ENCODE data around the gene TROAP.
A peak's percentile ranks its signal among the peaks of the same experiment; 100 is the strongest.

The TROAP gene

GRCh38 chr12:49344486-49345050 is 21.5 kb downstream of the TROAP start:
- no peak for DNase-seq

- DNase-seq, result peak; percentile 22 to 49
Measured at GRCh38 chr12:49345051-49345824, 22.2 kb downstream of the TROAP start.

- DNase-seq, result no peak
Measured at GRCh38 chr12:49345825-49346658, 23.0 kb downstream of the TROAP start.

- peak; percentile 35 to 54 for DNase-seq
Measured at GRCh38 chr12:49346659-49347310, 23.7 kb downstream of the TROAP start, which contains the start of gene DNAJC22. Gene DNAJC22, plus strand, starts transcription at chr12:49346888. Its CDS starts 1,985 bp downstream, at chr12:49348873.

- DNase-seq, result peak; percentile 68 to 78
Measured at GRCh38 chr12:49347311-49348193, 24.5 kb downstream of the TROAP start.

DNA sequence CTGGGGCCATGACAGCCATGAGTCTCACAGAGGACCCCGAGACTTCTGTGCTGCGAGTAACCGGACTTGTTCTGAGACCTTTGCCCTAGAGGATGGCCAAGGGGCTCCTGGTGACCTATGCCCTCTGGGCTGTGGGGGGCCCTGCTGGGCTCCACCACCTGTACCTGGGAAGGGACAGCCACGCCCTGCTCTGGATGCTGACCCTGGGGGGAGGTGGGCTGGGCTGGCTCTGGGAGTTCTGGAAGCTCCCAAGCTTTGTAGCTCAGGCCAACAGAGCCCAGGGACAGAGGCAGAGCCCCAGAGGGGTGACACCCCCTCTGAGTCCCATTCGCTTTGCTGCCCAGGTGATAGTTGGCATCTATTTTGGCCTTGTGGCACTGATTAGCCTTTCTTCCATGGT is 25.7 kb downstream of the TROAP start:
- DNase-seq, result no peak

DNA sequence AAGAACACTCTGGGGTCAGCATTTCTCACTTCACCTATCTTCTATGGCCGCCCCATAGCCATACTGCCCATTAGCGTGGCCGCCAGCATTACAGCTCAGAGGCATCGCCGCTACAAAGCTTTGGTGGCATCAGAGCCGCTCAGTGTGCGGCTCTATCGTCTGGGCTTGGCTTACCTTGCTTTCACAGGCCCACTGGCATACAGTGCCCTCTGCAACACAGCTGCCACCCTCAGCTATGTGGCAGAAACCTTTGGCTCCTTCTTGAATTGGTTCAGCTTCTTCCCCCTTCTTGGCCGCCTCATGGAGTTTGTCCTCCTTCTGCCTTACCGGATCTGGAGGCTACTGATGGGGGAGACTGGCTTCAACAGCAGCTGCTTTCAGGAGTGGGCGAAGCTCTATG is 26.2 kb downstream of the TROAP start:
- no peak for DNase-seq

DNA sequence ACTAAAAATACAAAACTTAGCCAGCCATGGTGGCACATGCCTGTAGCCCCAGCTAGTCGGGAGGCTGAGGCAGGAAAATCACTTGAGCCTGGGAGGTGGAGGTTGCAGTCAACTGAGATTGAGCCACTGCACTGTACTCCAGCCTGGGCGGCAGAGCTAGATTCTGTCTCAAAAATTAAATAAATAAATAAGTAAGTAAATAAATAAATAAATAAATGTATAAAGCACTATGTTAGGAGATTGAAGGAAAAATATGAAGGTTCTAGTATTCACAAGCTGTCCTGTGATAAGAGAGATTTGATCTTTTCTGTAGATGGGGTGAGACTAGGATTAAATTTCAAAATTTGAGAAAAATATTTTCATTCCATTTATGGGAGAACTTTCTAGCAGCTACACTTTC is 29.3 kb downstream of the TROAP start:
- DNase-seq, result no peak

- DNase-seq, result no peak
Measured at GRCh38 chr12:49355913-49356312, 32.9 kb downstream of the TROAP start.

DNA sequence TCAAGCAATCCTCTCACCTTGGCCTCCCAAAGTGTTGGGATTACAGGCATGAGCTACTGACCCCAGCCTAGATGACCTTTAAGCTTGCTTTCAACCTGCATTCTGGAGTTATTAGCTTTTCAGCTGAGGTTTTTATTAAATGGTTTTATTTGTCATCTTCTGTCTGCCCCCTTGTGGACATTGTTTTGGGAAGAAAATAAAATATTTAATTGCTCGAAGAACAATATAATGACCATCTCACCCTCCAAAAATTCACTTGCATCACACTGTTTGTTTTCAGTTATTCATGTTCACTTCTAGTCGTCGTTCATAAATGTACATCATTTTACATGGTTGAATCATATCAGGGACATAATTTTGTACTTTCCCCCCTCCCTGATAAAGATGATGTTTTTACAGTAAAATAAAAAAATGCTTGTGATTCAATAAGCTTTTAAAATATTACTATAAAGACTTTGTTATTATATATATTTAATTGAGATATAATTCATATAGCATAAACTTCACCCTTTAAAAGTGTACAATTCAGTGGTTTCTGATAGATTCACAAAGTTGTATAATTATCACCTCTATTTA is 34.1 kb downstream of the TROAP start:
- DNase-seq, result peak in 1 of 2 experiments; percentile 18

DNA sequence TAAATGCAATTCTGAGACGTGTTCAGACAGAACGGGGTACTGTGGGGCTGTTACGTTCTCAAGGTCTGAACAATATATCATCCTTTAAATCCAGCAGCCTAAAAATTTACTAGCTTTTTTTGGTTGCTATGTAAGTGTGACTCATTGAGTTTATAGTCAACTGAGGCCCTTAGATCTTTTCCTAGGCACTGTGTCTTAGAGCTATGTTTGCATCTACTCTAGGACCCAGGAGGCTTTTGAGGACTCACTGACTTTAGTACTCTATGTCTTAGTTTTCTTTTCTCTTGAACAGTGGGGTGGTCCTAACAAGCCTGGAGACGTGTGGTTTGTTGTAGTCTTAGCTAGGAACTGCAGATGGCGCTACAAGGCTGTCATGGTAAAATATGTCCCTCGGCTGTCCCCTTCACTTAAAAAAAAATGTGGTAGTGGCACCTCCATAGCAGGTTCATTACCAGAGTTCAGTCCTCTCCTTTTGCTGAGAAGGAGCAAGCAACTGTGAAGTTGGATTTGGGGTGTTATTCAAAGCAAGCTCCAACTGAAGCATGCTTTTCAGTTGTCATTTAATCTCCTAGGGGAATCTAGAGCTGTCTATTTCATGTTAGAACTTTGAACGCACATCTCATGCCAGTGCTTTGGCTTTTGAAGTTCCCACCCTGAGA is 35.6 kb downstream of the TROAP start:
- peak; percentile 65 to 71 for DNase-seq

DNA sequence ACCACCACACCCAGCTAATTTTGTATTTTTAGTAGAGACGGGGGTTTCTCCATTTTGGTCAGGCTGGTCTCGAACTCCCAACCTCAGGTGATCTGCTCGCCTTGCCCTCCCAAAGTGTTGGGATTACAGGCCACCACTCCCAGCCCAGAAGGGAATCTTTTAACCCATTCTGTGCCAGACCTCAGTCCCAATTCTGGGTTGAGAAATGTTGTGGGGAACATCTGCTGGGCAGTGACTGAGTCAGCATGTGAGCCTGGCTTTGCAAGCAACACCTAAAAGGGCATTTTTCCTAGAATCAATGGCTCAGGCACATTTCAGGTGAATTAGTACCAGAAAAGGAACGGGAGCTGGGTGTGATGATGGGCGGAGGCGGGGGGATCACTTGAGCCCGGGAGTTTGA is 36.6 kb downstream of the TROAP start:
- DNase-seq, result no peak

GRCh38 chr12:49362077-49362476 is 39.0 kb downstream of the TROAP start:
- no peak for DNase-seq

DNA sequence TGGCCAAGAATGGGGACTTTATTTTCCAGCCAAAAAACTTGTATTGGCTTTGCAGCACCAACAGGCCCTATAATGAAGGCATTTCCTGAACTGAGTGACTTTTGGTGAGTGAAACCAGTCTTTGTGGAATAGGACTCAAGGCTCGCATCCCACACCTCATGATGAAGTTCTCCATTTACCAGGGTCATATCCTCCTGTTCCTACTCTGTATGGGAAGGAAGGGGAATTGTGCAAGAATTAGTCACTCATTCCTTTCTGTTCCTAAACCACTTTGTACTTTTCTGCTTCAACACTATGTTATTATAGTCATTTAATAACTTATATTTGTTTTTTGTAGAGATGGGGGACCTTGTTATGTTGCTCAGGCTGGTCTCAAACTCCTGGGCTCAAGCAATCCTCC is 41.9 kb downstream of the TROAP start:
- no peak for DNase-seq

GRCh38 chr12:49365542-49365941 is 42.5 kb downstream of the TROAP start:
- DNase-seq, result no peak

GRCh38 chr12:49366096-49366651 is 43.1 kb downstream of the TROAP start:
- no peak for DNase-seq

DNA sequence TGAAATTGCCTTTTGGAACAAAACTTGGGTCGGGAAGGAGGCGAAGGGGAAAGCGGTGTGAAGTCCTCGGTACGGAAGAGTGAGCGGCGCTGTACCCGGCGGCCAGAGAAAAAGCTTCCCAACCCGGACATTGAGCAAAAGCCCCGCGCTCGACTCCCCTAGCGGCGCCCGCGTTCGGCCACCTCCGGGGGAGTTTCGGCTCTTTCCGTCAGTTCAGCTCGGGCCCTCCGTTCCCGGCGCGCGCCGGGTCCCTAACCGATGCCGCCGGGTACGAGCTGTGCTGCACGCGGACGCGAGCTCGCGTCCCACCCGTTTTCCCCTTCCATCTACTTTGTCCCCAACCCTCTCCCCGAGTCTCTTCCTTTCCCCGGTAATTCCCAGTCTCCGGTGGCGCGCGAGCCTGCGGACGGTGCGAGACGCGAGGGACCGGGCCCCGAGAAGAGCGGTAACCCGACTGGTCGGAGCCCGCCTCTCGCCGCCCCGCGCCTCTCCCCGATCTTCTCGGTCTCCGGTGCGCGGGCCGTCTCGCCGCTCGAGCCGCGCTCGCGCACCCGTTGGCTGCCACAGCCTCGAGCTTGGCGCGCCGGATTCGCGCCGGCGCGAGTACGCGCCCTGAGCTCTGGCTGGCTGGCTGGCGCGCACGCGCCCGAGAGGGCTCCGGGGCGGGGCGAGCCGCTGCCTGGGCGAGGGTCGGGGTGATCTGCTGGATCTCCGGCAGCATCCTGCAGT is 43.8 kb downstream of the TROAP start:
- DNase-seq, result peak; percentile 91 to 96

DNA sequence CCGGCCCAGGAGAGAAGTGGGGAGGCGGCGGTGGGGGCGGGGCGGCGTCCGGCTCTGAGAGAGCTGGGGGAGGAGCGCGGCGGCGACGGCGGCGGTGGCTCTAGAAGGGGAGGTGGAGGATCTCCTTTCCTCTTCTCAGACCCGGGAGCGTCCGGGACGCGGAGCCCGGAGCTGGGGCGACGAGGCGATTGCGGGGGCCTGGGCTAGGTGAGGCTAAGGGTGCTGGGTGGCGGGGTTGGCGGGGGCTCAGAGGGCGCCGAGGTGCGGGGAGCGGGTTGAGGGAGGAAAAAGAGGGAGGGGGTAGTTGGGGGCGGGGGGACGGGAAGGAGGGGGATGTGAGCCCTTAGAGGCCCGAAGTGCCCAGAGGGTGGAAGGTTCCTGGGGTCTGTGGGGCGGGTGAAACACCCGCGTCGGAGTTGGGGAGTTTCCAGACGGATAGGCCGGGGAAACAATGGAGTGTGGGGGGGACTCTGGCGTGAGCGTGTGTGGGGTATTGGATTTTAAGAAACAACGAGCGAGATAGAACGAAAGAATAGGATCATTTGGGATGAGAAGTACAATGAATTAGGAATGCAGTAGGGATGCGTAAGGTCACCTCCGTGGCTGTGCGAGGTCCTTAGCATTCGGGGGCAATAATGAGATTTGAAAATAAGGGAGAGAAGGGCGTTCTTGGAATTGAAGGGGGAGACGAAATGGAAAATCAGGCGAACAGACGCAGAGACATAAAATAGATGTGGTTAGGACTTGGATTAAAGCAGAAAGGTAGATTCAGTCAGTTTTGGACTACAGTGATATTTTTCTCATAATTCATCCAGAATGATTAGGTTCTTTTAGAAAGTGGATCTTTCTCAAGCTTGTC is 44.6 kb downstream of the TROAP start, which contains the start of gene SPATS2:
SPATS2 (plus strand) TSS at position 82 of the 859 bp plus-strand sequence. CDS start 93,551 bp downstream, outside the sequence.
- peak in 1 of 2 experiments; percentile 54 for DNase-seq

GRCh38 chr12:49368240-49368600 is 45.2 kb downstream of the TROAP start:
- no peak for DNase-seq
